WTC11 (cell line): ENCODE results near the gene SOX6. TPM values are rescaled to one million over a fixed set of nuclear protein-coding genes. Genes with fewer than 3 reads are reported as not detected.

Source experiments
- ATAC-seq: fragments of 200-7000 bp; cut with Tn5 transposase; 2 replicates; pipeline ENCODE4 v1.10.0; 2021; ENCODE audit warnings: mild to moderate bottlenecking, moderate library complexity
- CTCF ChIA-PET: fragments of 300-600 bp; sonication (Branson Sonifier 250); formaldehyde crosslinking; loops from one replicate; lab custom pipeline; 2021; ENCODE audit warnings: antibody characterized with exemption; lab: Charles Lee
- POLR2A ChIA-PET: fragments of 350-600 bp; sonication (Branson Sonifier 250); formaldehyde crosslinking; loops from one replicate; lab custom pipeline; 2021; ENCODE audit warnings: antibody characterized with exemption; lab: Charles Lee
- DNase-seq: peaks from one replicate; pipeline ENCODE4 v3.0.0; 2021; ENCODE audit warnings: low spot score
- H3K27ac Mint-ChIP-seq: 2 replicates; pipeline ENCODE4 v1.8.0; 2021; ENCODE audit warnings: mixed read lengths
- H3K27me3 Mint-ChIP-seq: 2 replicates; pipeline ENCODE4 v1.8.0; 2021; ENCODE audit warnings: low read depth, mild to moderate bottlenecking, moderate library complexity, mixed read lengths
- H3K36me3 Mint-ChIP-seq: 2 replicates; pipeline ENCODE4 v1.8.0; 2021; ENCODE audit warnings: mixed read lengths
- H3K4me1 Mint-ChIP-seq: 2 replicates; pipeline ENCODE4 v1.8.0; 2022; ENCODE audit warnings: mixed read lengths
- H3K4me3 Mint-ChIP-seq: 2 replicates; pipeline ENCODE4 v1.8.0; 2021; ENCODE audit warnings: mild to moderate bottlenecking, moderate library complexity, mixed read lengths
- H3K9me3 Mint-ChIP-seq: 2 replicates; pipeline ENCODE4 v1.8.0; 2021; ENCODE audit warnings: mixed read lengths
- ARID4B ChIP-seq: sonication (generic); formaldehyde crosslinking; IDR thresholded peaks from 2 replicates; pipeline ENCODE4 v1.8.0; 2023; ENCODE audit warnings: missing genetic modification reagents, mild to moderate bottlenecking, borderline replicate concordance
- ERG ChIP-seq: fragments of 250-450 bp; sonication (Bioruptor Pico); IDR thresholded peaks from 2 replicates; pipeline ENCODE4 v1.8.0; 2021; ENCODE audit warnings: mild to moderate bottlenecking
- FOXJ3 ChIP-seq: sonication (generic); formaldehyde crosslinking; IDR thresholded peaks from 2 replicates; pipeline ENCODE4 v1.9.0; 2021; ENCODE audit warnings: missing genetic modification reagents, mild to moderate bottlenecking, borderline replicate concordance
- FOXK1 ChIP-seq: sonication (generic); formaldehyde crosslinking; IDR thresholded peaks from 2 replicates; pipeline ENCODE4 v1.8.0; 2022; ENCODE audit warnings: mild to moderate bottlenecking, moderate library complexity, missing genetic modification reagents
- GABPB1 ChIP-seq: sonication (generic); formaldehyde crosslinking; IDR thresholded peaks from 2 replicates; pipeline ENCODE4 v1.8.1; 2023; ENCODE audit warnings: mild to moderate bottlenecking, missing genetic modification reagents
- MLX ChIP-seq: sonication (generic); formaldehyde crosslinking; IDR thresholded peaks from 2 replicates; pipeline ENCODE4 v1.8.1; 2023; ENCODE audit warnings: mild to moderate bottlenecking, missing genetic modification reagents, moderate library complexity
- MYBL2 ChIP-seq: sonication (generic); formaldehyde crosslinking; IDR thresholded peaks from 2 replicates; pipeline ENCODE4 v1.8.1; 2023; ENCODE audit warnings: mild to moderate bottlenecking, moderate library complexity, missing genetic modification reagents
- NFATC4 ChIP-seq: fragments of 250-450 bp; sonication (Bioruptor Pico); IDR thresholded peaks from 2 replicates; pipeline ENCODE4 v1.9.0; 2021; ENCODE audit warnings: mild to moderate bottlenecking
- NFE2L1 ChIP-seq: sonication (generic); formaldehyde crosslinking; IDR thresholded peaks from 2 replicates; pipeline ENCODE4 v1.8.1; 2023; ENCODE audit warnings: missing genetic modification reagents
- NR3C1 ChIP-seq: sonication (generic); formaldehyde crosslinking; conservative IDR thresholded peaks from 2 replicates; pipeline ENCODE4 v1.8.1; 2023; ENCODE audit warnings: low read depth, mild to moderate bottlenecking, missing genetic modification reagents
- TEAD4 ChIP-seq: sonication (generic); formaldehyde crosslinking; IDR thresholded peaks from 2 replicates; pipeline ENCODE4 v1.8.0; 2022; ENCODE audit warnings: mild to moderate bottlenecking, missing genetic modification reagents
- TP53 ChIP-seq: sonication (generic); formaldehyde crosslinking; IDR thresholded peaks from 2 replicates; pipeline ENCODE4 v1.8.1; 2023; ENCODE audit warnings: mild to moderate bottlenecking, missing genetic modification reagents
- ZNF232 ChIP-seq: sonication (generic); formaldehyde crosslinking; IDR thresholded peaks from 2 replicates; pipeline ENCODE4 v1.8.0; 2022; ENCODE audit warnings: mild to moderate bottlenecking, missing genetic modification reagents
- total RNA-seq: library from RNA; stranded (reverse); gene quantifications from 3 replicates; pipeline ENCODE4 v1.2.3, GENCODE V29; 2021
- TF ChIP-seq, protein P1 (sequence below): fragments of 250-450 bp; sonication (Bioruptor Pico); IDR thresholded peaks from 2 replicates; pipeline ENCODE4 v1.9.0; 2021; ENCODE audit warnings: mild to moderate bottlenecking, borderline replicate concordance
- TF ChIP-seq, protein P2 (sequence below): sonication (generic); formaldehyde crosslinking; IDR thresholded peaks from 2 replicates; pipeline ENCODE4 v1.8.1; 2022; ENCODE audit warnings: low read depth, missing genetic modification reagents, borderline replicate concordance
- TF ChIP-seq, protein P3 (sequence below): sonication (generic); formaldehyde crosslinking; IDR thresholded peaks from 2 replicates; pipeline ENCODE4 v1.8.1; 2023; ENCODE audit warnings: mild to moderate bottlenecking, missing genetic modification reagents, moderate library complexity
- TF ChIP-seq, protein P4 (sequence below): sonication (generic); formaldehyde crosslinking; IDR thresholded peaks from 2 replicates; pipeline ENCODE4 v1.8.0; 2023; ENCODE audit warnings: mild to moderate bottlenecking, missing genetic modification reagents
- TF ChIP-seq, protein P5 (sequence below): fragments of 250-450 bp; sonication (Bioruptor Pico); IDR thresholded peaks from 2 replicates; pipeline ENCODE4 v1.9.0; 2021; ENCODE audit warnings: mild to moderate bottlenecking

The SOX6 gene
- total RNA-seq, 1 experiment from 2014 or later: 0.13 TPM

DNA sequence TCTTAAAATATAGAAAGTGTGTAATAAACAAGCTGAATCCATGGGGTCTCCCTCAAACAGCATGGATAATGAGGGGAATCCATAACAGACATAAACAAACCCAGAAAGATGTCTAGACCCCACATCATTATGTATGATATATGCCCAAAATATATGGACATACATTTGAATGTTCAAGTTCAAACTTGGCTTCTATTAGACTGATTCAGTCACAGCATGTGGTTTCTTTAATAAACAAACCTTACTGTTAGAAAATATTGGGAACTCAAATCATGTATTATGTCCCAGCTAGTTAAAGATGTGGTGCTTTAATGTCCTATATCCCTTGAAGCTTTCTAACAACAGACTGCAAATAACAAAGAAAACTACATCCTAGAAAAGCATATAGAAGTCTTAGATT lies 228.6 kb downstream of the SOX6 start (continued):
- TF ChIP-seq, protein P1, sequence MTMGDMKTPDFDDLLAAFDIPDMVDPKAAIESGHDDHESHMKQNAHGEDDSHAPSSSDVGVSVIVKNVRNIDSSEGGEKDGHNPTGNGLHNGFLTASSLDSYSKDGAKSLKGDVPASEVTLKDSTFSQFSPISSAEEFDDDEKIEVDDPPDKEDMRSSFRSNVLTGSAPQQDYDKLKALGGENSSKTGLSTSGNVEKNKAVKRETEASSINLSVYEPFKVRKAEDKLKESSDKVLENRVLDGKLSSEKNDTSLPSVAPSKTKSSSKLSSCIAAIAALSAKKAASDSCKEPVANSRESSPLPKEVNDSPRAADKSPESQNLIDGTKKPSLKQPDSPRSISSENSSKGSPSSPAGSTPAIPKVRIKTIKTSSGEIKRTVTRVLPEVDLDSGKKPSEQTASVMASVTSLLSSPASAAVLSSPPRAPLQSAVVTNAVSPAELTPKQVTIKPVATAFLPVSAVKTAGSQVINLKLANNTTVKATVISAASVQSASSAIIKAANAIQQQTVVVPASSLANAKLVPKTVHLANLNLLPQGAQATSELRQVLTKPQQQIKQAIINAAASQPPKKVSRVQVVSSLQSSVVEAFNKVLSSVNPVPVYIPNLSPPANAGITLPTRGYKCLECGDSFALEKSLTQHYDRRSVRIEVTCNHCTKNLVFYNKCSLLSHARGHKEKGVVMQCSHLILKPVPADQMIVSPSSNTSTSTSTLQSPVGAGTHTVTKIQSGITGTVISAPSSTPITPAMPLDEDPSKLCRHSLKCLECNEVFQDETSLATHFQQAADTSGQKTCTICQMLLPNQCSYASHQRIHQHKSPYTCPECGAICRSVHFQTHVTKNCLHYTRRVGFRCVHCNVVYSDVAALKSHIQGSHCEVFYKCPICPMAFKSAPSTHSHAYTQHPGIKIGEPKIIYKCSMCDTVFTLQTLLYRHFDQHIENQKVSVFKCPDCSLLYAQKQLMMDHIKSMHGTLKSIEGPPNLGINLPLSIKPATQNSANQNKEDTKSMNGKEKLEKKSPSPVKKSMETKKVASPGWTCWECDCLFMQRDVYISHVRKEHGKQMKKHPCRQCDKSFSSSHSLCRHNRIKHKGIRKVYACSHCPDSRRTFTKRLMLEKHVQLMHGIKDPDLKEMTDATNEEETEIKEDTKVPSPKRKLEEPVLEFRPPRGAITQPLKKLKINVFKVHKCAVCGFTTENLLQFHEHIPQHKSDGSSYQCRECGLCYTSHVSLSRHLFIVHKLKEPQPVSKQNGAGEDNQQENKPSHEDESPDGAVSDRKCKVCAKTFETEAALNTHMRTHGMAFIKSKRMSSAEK (CRISPR knock-in tag): no peak
- TF ChIP-seq FOXJ3 (CRISPR knock-in tag) (no peak), MYBL2 (no peak), MLX (CRISPR knock-in tag) (no peak), GABPB1 (CRISPR knock-in tag) (no peak), ARID4B (CRISPR knock-in tag) (no peak)

- Mint-ChIP-seq H3K4me1 (peaks cover 13% of the 10 kb centered on the region), H3K9me3 (no peaks in the 10 kb centered on the region), H3K36me3 (no peaks in the 10 kb centered on the region), H3K4me3 (no peak overlapping the region), H3K27me3 (no peaks in the 10 kb centered on the region), H3K27ac (no peak overlapping the region)
- ChIA-PET CTCF (no interaction called here), POLR2A (no interaction called here)
- ATAC-seq: 0 out of 2 replicates have a peak, but pooled peaks have one; percentile 28
- no peak for DNase-seq
- TF ChIP-seq, protein P2, sequence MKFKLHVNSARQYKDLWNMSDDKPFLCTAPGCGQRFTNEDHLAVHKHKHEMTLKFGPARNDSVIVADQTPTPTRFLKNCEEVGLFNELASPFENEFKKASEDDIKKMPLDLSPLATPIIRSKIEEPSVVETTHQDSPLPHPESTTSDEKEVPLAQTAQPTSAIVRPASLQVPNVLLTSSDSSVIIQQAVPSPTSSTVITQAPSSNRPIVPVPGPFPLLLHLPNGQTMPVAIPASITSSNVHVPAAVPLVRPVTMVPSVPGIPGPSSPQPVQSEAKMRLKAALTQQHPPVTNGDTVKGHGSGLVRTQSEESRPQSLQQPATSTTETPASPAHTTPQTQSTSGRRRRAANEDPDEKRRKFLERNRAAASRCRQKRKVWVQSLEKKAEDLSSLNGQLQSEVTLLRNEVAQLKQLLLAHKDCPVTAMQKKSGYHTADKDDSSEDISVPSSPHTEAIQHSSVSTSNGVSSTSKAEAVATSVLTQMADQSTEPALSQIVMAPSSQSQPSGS (CRISPR knock-in tag): no peak
- TF ChIP-seq ERG (CRISPR knock-in tag) (no peak), FOXK1 (no peak), MYBL2 (no peak), NR3C1 (CRISPR knock-in tag) (no peak), ZNF232 (CRISPR knock-in tag) (no peak), TP53 (CRISPR knock-in tag) (no peak), TEAD4 (CRISPR knock-in tag) (no peak), NFE2L1 (CRISPR knock-in tag) (no peak), NFATC4 (CRISPR knock-in tag) (no peak)
- TF ChIP-seq, protein P3, sequence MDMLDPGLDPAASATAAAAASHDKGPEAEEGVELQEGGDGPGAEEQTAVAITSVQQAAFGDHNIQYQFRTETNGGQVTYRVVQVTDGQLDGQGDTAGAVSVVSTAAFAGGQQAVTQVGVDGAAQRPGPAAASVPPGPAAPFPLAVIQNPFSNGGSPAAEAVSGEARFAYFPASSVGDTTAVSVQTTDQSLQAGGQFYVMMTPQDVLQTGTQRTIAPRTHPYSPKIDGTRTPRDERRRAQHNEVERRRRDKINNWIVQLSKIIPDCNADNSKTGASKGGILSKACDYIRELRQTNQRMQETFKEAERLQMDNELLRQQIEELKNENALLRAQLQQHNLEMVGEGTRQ (CRISPR knock-in tag): no peak
- TF ChIP-seq, protein P4, sequence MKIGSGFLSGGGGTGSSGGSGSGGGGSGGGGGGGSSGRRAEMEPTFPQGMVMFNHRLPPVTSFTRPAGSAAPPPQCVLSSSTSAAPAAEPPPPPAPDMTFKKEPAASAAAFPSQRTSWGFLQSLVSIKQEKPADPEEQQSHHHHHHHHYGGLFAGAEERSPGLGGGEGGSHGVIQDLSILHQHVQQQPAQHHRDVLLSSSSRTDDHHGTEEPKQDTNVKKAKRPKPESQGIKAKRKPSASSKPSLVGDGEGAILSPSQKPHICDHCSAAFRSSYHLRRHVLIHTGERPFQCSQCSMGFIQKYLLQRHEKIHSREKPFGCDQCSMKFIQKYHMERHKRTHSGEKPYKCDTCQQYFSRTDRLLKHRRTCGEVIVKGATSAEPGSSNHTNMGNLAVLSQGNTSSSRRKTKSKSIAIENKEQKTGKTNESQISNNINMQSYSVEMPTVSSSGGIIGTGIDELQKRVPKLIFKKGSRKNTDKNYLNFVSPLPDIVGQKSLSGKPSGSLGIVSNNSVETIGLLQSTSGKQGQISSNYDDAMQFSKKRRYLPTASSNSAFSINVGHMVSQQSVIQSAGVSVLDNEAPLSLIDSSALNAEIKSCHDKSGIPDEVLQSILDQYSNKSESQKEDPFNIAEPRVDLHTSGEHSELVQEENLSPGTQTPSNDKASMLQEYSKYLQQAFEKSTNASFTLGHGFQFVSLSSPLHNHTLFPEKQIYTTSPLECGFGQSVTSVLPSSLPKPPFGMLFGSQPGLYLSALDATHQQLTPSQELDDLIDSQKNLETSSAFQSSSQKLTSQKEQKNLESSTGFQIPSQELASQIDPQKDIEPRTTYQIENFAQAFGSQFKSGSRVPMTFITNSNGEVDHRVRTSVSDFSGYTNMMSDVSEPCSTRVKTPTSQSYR (CRISPR knock-in tag): no peak
- TF ChIP-seq, protein P5, sequence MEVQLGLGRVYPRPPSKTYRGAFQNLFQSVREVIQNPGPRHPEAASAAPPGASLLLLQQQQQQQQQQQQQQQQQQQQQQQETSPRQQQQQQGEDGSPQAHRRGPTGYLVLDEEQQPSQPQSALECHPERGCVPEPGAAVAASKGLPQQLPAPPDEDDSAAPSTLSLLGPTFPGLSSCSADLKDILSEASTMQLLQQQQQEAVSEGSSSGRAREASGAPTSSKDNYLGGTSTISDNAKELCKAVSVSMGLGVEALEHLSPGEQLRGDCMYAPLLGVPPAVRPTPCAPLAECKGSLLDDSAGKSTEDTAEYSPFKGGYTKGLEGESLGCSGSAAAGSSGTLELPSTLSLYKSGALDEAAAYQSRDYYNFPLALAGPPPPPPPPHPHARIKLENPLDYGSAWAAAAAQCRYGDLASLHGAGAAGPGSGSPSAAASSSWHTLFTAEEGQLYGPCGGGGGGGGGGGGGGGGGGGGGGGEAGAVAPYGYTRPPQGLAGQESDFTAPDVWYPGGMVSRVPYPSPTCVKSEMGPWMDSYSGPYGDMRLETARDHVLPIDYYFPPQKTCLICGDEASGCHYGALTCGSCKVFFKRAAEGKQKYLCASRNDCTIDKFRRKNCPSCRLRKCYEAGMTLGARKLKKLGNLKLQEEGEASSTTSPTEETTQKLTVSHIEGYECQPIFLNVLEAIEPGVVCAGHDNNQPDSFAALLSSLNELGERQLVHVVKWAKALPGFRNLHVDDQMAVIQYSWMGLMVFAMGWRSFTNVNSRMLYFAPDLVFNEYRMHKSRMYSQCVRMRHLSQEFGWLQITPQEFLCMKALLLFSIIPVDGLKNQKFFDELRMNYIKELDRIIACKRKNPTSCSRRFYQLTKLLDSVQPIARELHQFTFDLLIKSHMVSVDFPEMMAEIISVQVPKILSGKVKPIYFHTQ (CRISPR knock-in tag): no peak
Measured at GRCh38 chr11:16126362-16126761, 230.0 kb downstream of the SOX6 start.
